SK-N-MC (cell line): ENCODE data around the gene TYW1.
"Not testable (repeated sequence)": the region's sequence is repeated elsewhere in the genome, so short reads cannot be mapped to it uniquely, and the experiment has no call there.

Source experiments
- EZH2 ChIP-seq: fragments of 200-600 bp; sonication (generic); IDR thresholded peaks from one replicate; pipeline ENCODE4 v1.6.1; 2017; ENCODE audit warnings: antibody characterized with exemption
- FOXP2 ChIP-seq: optimal IDR thresholded peaks from 2 replicates; pipeline ENCODE3; 2011; ENCODE audit warnings: mild to moderate bottlenecking, moderate library complexity; ENCODE audit not compliant: insufficient read depth; ENCODE audit errors: extremely low read length, control extremely low read depth
- POLR2AphosphoS5 ChIP-seq: IDR thresholded peaks from 2 replicates; pipeline ENCODE4 v1.6.1; 2012; ENCODE audit warnings: mild to moderate bottlenecking, low read depth, low read length, borderline replicate concordance

GRCh38 chr7:67205772-67206171, 209.1 kb downstream of the TYW1 start:
- TF ChIP-seq POLR2AphosphoS5, EZH2, FOXP2: not testable (repeated sequence)
